Neural progenitor cell (in vitro differentiated cells): ENCODE measurements around the gene MED10. TPM values are rescaled to one million over a fixed set of nuclear protein-coding genes. Genes with fewer than 3 reads are reported as not detected.

Source experiments
- DNase-seq: peaks from one replicate; pipeline ENCODE4 v3.0.0-alpha.2; 2016; ENCODE audit warnings: low spot score
- H2AFZ ChIP-seq: fragments of 200-600 bp; sonication (generic); replicated peaks from 2 replicates; pipeline ENCODE4 v1.6.1; 2016; ENCODE audit warnings: antibody characterized with exemption
- H3F3A ChIP-seq: fragments of 200-600 bp; sonication (generic); 2 replicates; pipeline ENCODE4 v1.6.1; 2016; ENCODE audit warnings: antibody characterized with exemption, low read depth
- H3K27ac ChIP-seq: fragments of 200-600 bp; sonication (generic); 2 replicates; pipeline ENCODE4 v1.5.1; 2016; ENCODE audit warnings: mild to moderate bottlenecking
- H3K27me3 ChIP-seq: fragments of 200-600 bp; sonication (generic); 2 replicates; pipeline ENCODE4 v1.6.1; 2016; ENCODE audit warnings: mild to moderate bottlenecking, moderate library complexity
- H3K36me3 ChIP-seq: fragments of 200-600 bp; sonication (generic); 2 replicates; pipeline ENCODE4 v1.5.1; 2016
- H3K4me1 ChIP-seq: fragments of 200-600 bp; sonication (generic); 2 replicates; pipeline ENCODE4 v1.6.1; 2016; ENCODE audit warnings: mixed run types
- H3K4me2 ChIP-seq: fragments of 200-600 bp; sonication (generic); 2 replicates; pipeline ENCODE4 v1.6.1; 2016
- H3K4me3 ChIP-seq: fragments of 200-600 bp; sonication (generic); 2 replicates; pipeline ENCODE4 v1.5.1; 2016
- H3K79me2 ChIP-seq: fragments of 200-600 bp; sonication (generic); 2 replicates; pipeline ENCODE4 v1.6.1; 2016; ENCODE audit warnings: low read depth
- H3K9ac ChIP-seq: fragments of 200-600 bp; sonication (generic); 2 replicates; pipeline ENCODE4 v1.6.1; 2016
- H3K9me3 ChIP-seq: fragments of 200-600 bp; sonication (generic); 2 replicates; pipeline ENCODE4 v1.5.1; 2016; ENCODE audit warnings: low read depth
- H4K20me1 ChIP-seq: fragments of 200-600 bp; sonication (generic); 2 replicates; pipeline ENCODE4 v1.6.1; 2016; ENCODE audit warnings: low read depth
- H3K27ac Mint-ChIP-seq: 3 replicates; pipeline ENCODE4 v1.8.0; 2021; ENCODE audit warnings: mixed read lengths
- H3K27me3 Mint-ChIP-seq: 2 replicates; pipeline ENCODE4 v1.8.0; 2022; ENCODE audit warnings: low read depth, mild to moderate bottlenecking, inconsistent platforms, moderate library complexity, mixed read lengths; ENCODE audit not compliant: insufficient read depth
- H3K36me3 Mint-ChIP-seq: 3 replicates; pipeline ENCODE4 v1.8.0; 2021; ENCODE audit warnings: mixed read lengths
- H3K4me1 Mint-ChIP-seq: 3 replicates; pipeline ENCODE4 v1.8.0; 2021; ENCODE audit warnings: mixed read lengths
- H3K4me3 Mint-ChIP-seq: 3 replicates; pipeline ENCODE4 v1.8.0; 2021; ENCODE audit warnings: mild to moderate bottlenecking, moderate library complexity, mixed read lengths
- H3K9me3 Mint-ChIP-seq: 3 replicates; pipeline ENCODE4 v1.8.0; 2020; ENCODE audit warnings: mixed read lengths
- CTCF ChIP-seq: fragments of 200-600 bp; sonication (generic); IDR thresholded peaks from 2 replicates; pipeline ENCODE4 v1.5.1; 2017; ENCODE audit warnings: antibody characterized with exemption, mild to moderate bottlenecking
- EZH2 ChIP-seq: fragments of 200-600 bp; sonication (generic); IDR thresholded peaks from 2 replicates; pipeline ENCODE4 v1.6.1; 2017; ENCODE audit warnings: antibody characterized with exemption, mild to moderate bottlenecking, moderate library complexity
- EZH2phosphoT487 ChIP-seq: fragments of 200-600 bp; sonication (generic); IDR thresholded peaks from 2 replicates; pipeline ENCODE4 v1.6.1; 2017; ENCODE audit warnings: antibody characterized with exemption
- total RNA-seq: library from RNA; depleted of rRNA; stranded (reverse); fragments of >200 nt; gene quantifications from 2 replicates; pipeline ENCODE4 v1.2.3, GENCODE V29; 2015; ENCODE audit warnings: low replicate concordance

Gene MED10
- total RNA-seq, 1 donor from 2014 or later: 23.5 TPM

GRCh38 chr5:6376974-6377520, 1.3 kb downstream of the MED10 start:
- no peak overlapping the region for H3K27ac Mint-ChIP-seq
- DNase-seq: no peak
- H3K4me2 ChIP-seq: peak overlapping the region; percentile 87
- H3F3A ChIP-seq: no peaks in the 10 kb centered on the region
- peaks cover 12% of the 10 kb centered on the region for H3K4me1 ChIP-seq
- H3K36me3 ChIP-seq: peaks cover 12% of the 10 kb centered on the region
- H3K27me3 Mint-ChIP-seq: peaks cover 2% of the 10 kb centered on the region
- peaks cover 16% of the 10 kb centered on the region for H4K20me1 ChIP-seq
- H3K9me3 Mint-ChIP-seq: no peaks in the 10 kb centered on the region
- no peaks in the 10 kb centered on the region for H3K27me3 ChIP-seq
- peak overlapping the region; percentile 98 for H3K4me3 Mint-ChIP-seq
- no peaks in the 10 kb centered on the region for H3K9me3 ChIP-seq
- TF ChIP-seq EZH2phosphoT487: no peak
- no peak for TF ChIP-seq EZH2
- TF ChIP-seq CTCF: no peak
- no peak overlapping the region for H3K27ac ChIP-seq
- peak overlapping the region; percentile 66 for H3K9ac ChIP-seq
- peak overlapping the region; percentile 87 for H3K4me3 ChIP-seq
- peaks cover 20% of the 10 kb centered on the region for H3K4me1 Mint-ChIP-seq
- H2AFZ ChIP-seq: no peak overlapping the region
- peaks cover 26% of the 10 kb centered on the region for H3K79me2 ChIP-seq
- peaks cover 22% of the 10 kb centered on the region for H3K36me3 Mint-ChIP-seq

- Histone ChIP-seq H3K9me3 (no peaks in the 10 kb centered on the region), H3K36me3 (peaks cover 20% of the 10 kb centered on the region), H3F3A (no peaks in the 10 kb centered on the region), H3K4me1 (peaks cover 6% of the 10 kb centered on the region), H3K79me2 (peaks cover 25% of the 10 kb centered on the region), H3K9ac (no peak overlapping the region), H3K4me3 (no peak overlapping the region), H4K20me1 (peaks cover 16% of the 10 kb centered on the region), H2AFZ (no peak overlapping the region), H3K27ac (no peak overlapping the region), H3K4me2 (no peak overlapping the region), H3K27me3 (no peaks in the 10 kb centered on the region)
- DNase-seq: no peak
- no peaks in the 10 kb centered on the region for H3K9me3 Mint-ChIP-seq
- peaks cover 11% of the 10 kb centered on the region for H3K4me1 Mint-ChIP-seq
- H3K27ac Mint-ChIP-seq: no peak overlapping the region
- peaks cover under 1% of the 10 kb centered on the region for H3K27me3 Mint-ChIP-seq
- TF ChIP-seq EZH2 (no peak), EZH2phosphoT487 (no peak), CTCF (no peak)
- no peak overlapping the region for H3K4me3 Mint-ChIP-seq
- H3K36me3 Mint-ChIP-seq: peaks cover 29% of the 10 kb centered on the region
Observed at GRCh38 chr5:6373081-6373846, 5.1 kb downstream of the MED10 start.

GRCh38 chr5:6372251-6373080, 5.9 kb downstream of the MED10 start:
- Histone ChIP-seq H3K4me2 (no peak overlapping the region), H3K36me3 (peaks cover 20% of the 10 kb centered on the region), H3F3A (no peaks in the 10 kb centered on the region), H4K20me1 (peaks cover 12% of the 10 kb centered on the region), H2AFZ (no peak overlapping the region), H3K9me3 (no peaks in the 10 kb centered on the region), H3K4me1 (peaks cover 5% of the 10 kb centered on the region), H3K27me3 (no peaks in the 10 kb centered on the region), H3K4me3 (no peak overlapping the region), H3K27ac (no peak overlapping the region), H3K9ac (no peak overlapping the region), H3K79me2 (peaks cover 17% of the 10 kb centered on the region)
- Mint-ChIP-seq H3K36me3 (peaks cover 29% of the 10 kb centered on the region), H3K4me3 (no peak overlapping the region), H3K27ac (no peak overlapping the region), H3K27me3 (no peaks in the 10 kb centered on the region), H3K9me3 (no peaks in the 10 kb centered on the region), H3K4me1 (peaks cover 7% of the 10 kb centered on the region)
- TF ChIP-seq EZH2phosphoT487 (no peak), EZH2 (no peak), CTCF (no peak)
- DNase-seq: no peak
